GM03348 (cell line): Measurements from ENCODE around the gene PEX14.

Experiments used
- DNase-seq: peaks from one replicate; pipeline ENCODE4 v3.0.0; 2012; ENCODE audit warnings: low spot score

PEX14 gene

GRCh38 chr1:10667861-10668761 is 193.4 kb downstream of the PEX14 start:
- DNase-seq: no peak

DNA sequence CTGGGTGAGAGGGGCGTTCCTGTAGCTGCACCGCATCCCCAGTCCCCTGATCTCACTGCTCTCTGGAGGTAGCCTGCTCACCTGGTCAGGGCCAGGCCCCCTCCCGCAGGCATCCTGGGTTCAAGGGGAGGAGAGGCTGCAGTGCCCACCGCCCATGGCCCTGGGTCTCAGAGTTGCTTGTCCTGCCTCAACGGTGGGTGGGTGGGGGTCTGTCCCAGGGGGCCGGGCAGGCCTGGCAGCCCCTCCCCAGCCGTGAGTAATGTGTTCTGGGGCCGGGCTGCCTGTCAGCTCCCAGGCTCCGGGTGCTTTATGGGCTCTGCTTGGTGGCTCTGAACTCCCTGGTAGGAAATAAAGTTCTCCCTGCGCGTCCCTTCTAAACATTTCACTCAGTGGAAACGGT is 194.8 kb downstream of the PEX14 start:
- no peak for DNase-seq

GRCh38 chr1:10670190-10670589 is 195.4 kb downstream of the PEX14 start:
- DNase-seq: no peak

- DNase-seq: no peak
Measured at GRCh38 chr1:10671090-10671489, 196.3 kb downstream of the PEX14 start.

DNA sequence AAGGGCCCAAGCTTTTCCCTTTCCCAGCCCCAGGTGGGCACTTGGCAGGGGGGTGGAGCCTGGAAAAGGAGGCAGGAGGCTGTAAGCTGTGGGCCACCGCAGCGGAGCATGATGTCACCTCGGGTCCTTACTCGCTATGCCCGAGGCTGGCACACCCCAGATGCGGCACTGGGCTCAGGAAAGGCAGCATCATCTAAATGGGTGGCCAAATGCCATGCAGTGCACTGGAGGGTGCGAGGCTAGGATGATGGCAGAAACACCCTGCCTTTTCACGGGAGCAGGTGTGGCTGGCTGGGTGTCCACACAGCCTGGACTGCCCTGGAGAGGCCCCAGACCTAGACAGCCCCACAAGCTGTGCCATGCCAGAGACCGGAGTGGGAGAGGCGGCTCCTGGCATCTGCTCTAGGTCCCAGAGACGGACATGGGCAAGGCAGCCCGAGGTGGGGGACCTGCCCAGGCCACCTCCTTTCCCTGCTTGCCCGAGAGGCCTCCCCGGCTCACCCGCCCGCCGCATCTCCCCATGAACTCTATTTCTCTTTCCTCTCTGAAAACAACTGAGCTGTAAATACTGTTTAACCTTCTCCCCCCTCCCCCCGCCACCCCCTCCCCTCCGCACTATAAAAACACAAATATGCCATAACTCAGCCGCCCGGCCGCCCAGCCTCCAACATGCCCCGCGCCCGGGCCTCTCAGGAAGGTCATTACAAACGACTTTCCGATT is 197.0 kb downstream of the PEX14 start:
- no peak for DNase-seq

GRCh38 chr1:10672343-10673050 is 197.7 kb downstream of the PEX14 start:
- no peak for DNase-seq

- no peak for DNase-seq
Measured at GRCh38 chr1:10673109-10673711, 198.5 kb downstream of the PEX14 start.

- DNase-seq: no peak
Measured at GRCh38 chr1:10674222-10674621, 199.5 kb downstream of the PEX14 start.

DNA sequence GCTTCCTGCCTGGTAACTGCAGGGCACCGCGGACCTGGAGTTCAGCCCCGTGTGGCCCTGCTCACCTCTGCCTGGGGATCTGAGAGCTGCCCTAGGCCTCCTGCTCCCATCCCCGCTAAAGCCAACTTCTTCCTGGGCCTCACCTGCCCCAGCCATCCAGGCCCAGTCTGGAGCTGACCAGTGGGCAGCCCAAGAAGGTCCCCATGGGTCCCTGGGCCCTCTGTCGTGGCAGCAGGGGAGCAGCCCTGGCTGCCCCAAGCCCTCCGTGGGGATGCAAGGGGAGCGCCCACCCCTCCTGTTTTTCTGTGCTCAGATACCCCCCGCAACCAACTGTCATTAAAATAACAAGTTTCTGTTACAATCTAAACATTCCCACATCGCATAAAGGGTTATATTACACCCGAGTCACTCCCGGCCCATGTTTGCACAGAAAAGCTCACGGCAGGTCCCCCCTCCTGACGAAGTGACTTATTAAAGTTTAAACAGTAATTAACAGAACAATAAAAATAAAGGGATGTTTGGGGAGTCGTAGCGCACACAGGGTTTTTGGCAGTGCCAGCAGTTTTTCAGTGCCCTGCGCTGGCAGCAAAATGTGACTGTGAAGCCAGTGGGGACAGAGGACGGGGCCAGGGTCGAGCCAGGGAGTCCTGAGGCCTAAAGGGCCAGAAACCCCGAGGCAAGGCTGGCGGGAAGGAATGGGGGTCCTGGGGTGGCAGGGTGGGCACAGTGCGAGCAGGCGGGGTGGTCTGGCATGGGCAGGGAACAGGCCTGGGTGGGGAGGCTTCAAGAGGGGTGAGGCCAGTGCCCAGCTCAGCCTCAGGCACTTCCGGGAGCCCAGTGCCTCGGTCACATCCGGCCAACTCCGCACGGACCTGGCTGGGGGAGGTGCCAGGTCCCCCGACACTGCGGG is 200.2 kb downstream of the PEX14 start:
- no peak for DNase-seq

- no peak for DNase-seq
Measured at GRCh38 chr1:10675813-10676212, 201.1 kb downstream of the PEX14 start.

- no peak for DNase-seq
Measured at GRCh38 chr1:10676963-10677362, 202.2 kb downstream of the PEX14 start.

DNA sequence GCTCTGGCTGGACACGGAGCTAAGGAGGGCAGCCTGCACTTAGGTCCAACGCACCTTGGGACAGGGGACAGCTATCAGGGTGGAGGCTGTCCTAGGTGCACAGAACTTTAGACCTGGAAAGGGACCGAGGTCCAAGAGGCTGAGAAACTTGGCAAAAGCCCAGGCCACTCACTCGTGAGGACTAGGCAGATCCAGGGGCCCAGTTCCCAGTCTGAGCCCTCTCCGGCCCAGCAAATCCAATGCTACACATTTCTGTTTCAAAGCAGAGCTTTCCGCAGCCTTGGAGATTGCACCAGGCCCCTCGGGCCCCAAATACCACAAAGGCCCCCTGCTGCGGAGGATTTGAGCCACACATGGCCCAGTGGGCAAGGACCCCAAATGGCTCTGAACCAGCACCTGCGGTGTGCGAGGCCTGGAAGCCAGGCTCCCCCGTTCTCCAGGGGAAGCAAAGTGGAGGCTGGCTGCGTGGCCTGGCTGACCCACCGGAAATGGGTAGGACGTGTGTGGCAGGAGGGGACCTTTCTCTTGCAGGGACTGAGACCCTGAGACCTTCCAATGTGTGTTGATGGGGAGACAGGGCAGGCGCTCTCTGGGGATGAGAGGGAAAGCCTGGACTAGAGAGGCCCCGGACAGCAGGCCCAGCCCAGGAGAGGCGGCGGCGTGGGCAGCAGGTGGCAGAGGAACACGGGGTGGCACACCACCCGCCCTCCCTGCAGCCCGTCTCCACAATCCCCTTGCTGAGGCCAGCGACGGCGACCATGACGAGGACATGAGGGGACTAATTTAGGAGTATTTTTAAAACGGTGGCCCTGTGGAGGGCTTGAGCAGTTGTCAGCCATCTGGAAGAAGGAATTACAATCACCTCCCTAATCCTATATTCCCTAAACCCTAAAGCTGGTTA is 203.0 kb downstream of the PEX14 start:
- DNase-seq: no peak

- no peak for DNase-seq
Measured at GRCh38 chr1:10678402-10678801, 203.7 kb downstream of the PEX14 start.

GRCh38 chr1:10678852-10679251 is 204.1 kb downstream of the PEX14 start:
- no peak for DNase-seq

DNA sequence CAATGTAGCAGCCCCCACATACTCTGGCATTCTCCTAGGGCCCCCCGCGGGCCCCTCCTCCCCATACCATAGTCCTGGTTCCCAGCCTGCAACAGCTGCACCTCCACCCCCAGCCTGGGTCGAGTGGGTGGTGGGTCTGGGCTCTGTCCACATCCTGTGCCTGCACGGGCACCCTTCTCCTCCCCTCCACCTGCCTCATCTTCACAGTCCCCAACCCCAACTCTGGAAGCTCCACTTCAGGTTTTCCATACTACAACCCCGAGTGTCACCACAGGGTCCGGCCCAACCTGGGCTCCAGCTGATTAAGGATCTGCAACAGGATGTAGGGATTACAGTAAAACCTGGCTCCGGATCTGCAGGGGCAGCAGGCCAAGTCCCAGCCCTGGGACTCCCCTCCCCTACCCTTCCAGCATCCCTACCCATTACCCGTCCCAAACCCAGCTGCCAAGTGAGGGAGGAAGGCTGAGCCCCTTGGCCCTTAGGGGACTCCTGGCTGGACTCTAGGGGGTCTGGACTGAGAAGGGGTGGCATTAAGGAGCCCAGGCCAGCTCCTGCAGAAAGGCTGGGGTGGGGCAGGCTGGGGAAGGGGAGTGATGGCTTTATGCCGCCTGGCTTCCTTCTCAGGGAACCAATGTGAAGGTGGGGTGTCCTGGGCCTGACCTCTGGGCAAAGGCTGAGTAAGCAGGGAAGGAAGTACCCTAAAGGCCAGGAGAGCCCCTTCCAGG is 204.9 kb downstream of the PEX14 start:
- DNase-seq: no peak
